Stomach (tissue), 4 donors: ENCODE measurements around the gene RETREG2.

Experiments
- EP300 ChIP-seq: sonication (generic); formaldehyde crosslinking; IDR thresholded peaks from one replicate; pipeline ENCODE4 v1.6.1; 2017; ENCODE audit warnings: antibody characterized with exemption
- POLR2A ChIP-seq, 4 donors: fragments of 450-650 bp; IDR thresholded peaks; one replicate each; pipeline ENCODE4 v1.6.1; 2016; ENCODE audit warnings: antibody characterized with exemption in 4 of 4, control low read depth in 2 of 4, mild to moderate bottlenecking in 1 of 4, moderate library complexity in 1 of 4
- POLR2AphosphoS5 ChIP-seq, 3 donors: sonication (generic); formaldehyde crosslinking; IDR thresholded peaks; one replicate each; pipeline ENCODE4 v1.6.1; 2016; ENCODE audit warnings: antibody characterized with exemption in 3 of 3
- TF ChIP-seq, protein P1 (sequence below), 7 experiments: fragments of 450-650 bp in 4 of 7; fragments of 200-600 bp in 3 of 7; sonication (generic) in 3 of 7; IDR thresholded peaks; one replicate each; pipeline ENCODE4 v1.5.1; 2016 to 2019; ENCODE audit warnings: antibody characterized with exemption in 7 of 7, control low read depth in 2 of 7, mild to moderate bottlenecking in 1 of 7

DNA sequence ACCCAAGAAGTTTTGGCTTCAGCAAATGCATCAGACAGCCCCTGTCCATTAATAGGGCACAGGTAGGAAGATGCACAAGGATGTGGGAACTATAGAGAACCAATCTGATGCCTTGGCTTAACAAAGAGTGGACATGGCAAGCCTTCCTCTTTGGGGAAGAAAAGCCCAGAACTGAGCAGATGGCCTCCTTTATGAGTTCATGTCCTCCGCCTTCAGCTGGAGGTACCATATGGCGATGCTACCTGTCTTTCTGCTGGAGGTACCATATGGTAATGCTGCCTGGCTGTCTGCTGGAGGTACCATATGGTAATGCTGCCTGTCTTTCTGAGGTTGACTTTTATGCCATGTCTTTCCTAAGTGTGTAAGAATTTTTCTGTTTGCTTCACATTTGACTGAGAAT is 6.0 kb downstream of the RETREG2 start:
- TF ChIP-seq, protein P1, sequence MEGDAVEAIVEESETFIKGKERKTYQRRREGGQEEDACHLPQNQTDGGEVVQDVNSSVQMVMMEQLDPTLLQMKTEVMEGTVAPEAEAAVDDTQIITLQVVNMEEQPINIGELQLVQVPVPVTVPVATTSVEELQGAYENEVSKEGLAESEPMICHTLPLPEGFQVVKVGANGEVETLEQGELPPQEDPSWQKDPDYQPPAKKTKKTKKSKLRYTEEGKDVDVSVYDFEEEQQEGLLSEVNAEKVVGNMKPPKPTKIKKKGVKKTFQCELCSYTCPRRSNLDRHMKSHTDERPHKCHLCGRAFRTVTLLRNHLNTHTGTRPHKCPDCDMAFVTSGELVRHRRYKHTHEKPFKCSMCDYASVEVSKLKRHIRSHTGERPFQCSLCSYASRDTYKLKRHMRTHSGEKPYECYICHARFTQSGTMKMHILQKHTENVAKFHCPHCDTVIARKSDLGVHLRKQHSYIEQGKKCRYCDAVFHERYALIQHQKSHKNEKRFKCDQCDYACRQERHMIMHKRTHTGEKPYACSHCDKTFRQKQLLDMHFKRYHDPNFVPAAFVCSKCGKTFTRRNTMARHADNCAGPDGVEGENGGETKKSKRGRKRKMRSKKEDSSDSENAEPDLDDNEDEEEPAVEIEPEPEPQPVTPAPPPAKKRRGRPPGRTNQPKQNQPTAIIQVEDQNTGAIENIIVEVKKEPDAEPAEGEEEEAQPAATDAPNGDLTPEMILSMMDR (IDR thresholded peaks at IDR 0.05): no peak
- TF ChIP-seq POLR2A (IDR thresholded peaks at IDR 0.05) (no peak), EP300 (no peak), POLR2AphosphoS5 (IDR thresholded peaks at IDR 0.05) (no peak)
